Measurements from ENCODE around the gene MUC4.

- TF ChIP-seq CTCF (IDR thresholded peaks at IDR 0.05) (no peak), POLR2AphosphoS5 (IDR thresholded peaks at IDR 0.05) (no peak), EP300 (IDR thresholded peaks at IDR 0.05) (no peak)
Measured at GRCh38 chr3:195825857-195826804, 14.4 kb upstream of the MUC4 start.
